GM12878 (cell line): ENCODE results near the gene RASD1.

Experiments used
- JUNB ChIP-seq: IDR thresholded peaks from 2 replicates; pipeline ENCODE4 v1.6.1; 2016; ENCODE audit warnings: antibody characterized with exemption, mild to moderate bottlenecking
- NFIC ChIP-seq: IDR thresholded peaks from 2 replicates; pipeline ENCODE4 v1.6.1; 2012; ENCODE audit warnings: low read depth, mild to moderate bottlenecking, inconsistent platforms, low read length, moderate library complexity
- USF2 ChIP-seq: IDR thresholded peaks from 2 replicates; pipeline ENCODE4 v1.6.1; 2011; ENCODE audit warnings: low read depth, low read length, improper control_type of control experiment, borderline replicate concordance
- TF ChIP-seq, protein P1 (sequence below), 3 experiments: IDR thresholded peaks in 2 of 3; conservative IDR thresholded peaks in 1 of 3; 2 replicates each; pipeline ENCODE4 v1.5.1; 2011; ENCODE audit warnings: low read depth in 3 of 3, low read length in 3 of 3, mild to moderate bottlenecking in 3 of 3, control low read depth in 2 of 3, moderate library complexity in 2 of 3, inconsistent platforms in 1 of 3, mixed read lengths in 1 of 3; ENCODE audit not compliant: control insufficient read depth in 2 of 3, insufficient read depth in 1 of 3; ENCODE audit errors: extremely low read depth in 1 of 3

DNA sequence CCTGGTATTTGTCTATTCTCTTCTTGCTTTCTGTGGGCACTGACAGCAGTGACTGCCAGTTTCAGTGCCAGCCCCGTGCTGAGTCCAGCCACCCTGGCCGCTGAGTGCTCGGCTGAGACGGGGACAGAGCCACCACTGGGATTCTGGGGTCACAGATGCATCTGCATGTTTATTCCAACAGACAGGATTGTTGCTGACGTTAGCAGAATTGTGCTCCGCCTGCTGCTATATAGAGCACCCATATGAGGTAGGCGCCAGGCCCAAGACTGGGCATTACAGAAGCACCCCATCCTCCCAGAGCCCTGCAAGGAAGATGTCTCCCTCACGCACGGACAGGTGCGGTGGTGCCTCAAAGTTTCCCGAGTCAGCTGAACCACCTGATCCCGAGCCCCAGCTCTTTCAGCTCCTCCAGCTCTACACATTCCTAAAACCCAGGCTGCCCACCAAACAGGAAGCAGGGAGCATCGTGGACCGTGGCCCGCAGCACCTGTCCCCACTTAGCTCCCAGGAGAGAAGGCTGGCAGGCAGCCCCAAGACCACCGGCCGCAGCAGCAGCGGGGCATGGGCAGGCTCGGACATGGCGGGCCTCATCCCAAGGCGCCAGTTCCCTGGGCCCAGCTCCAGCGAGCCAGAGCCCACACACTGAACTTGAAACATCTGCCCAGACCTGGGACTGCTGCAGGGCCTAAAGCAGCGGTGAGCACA is 44.9 kb upstream of the RASD1 start:
- TF ChIP-seq, protein P1, sequence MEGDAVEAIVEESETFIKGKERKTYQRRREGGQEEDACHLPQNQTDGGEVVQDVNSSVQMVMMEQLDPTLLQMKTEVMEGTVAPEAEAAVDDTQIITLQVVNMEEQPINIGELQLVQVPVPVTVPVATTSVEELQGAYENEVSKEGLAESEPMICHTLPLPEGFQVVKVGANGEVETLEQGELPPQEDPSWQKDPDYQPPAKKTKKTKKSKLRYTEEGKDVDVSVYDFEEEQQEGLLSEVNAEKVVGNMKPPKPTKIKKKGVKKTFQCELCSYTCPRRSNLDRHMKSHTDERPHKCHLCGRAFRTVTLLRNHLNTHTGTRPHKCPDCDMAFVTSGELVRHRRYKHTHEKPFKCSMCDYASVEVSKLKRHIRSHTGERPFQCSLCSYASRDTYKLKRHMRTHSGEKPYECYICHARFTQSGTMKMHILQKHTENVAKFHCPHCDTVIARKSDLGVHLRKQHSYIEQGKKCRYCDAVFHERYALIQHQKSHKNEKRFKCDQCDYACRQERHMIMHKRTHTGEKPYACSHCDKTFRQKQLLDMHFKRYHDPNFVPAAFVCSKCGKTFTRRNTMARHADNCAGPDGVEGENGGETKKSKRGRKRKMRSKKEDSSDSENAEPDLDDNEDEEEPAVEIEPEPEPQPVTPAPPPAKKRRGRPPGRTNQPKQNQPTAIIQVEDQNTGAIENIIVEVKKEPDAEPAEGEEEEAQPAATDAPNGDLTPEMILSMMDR (IDR thresholded peaks at IDR 0.05 in 2 of 3, conservative IDR thresholded peaks at IDR 0.05 in 1 of 3; ENCODE audit: control insufficient read depth in 2 of 3, extremely low read depth in 1 of 3, insufficient read depth in 1 of 3, low read depth in 3 of 3, low read length in 3 of 3) = no peak
- TF ChIP-seq USF2 = no peak
- no peak for TF ChIP-seq JUNB
- no peak for TF ChIP-seq NFIC
